HepG2 (cell line): ENCODE measurements around the gene ARX.

ENCODE experiments used
- CBX5 ChIP-seq: sonication (generic); formaldehyde crosslinking; IDR thresholded peaks from 2 replicates; pipeline ENCODE4 v1.4.0; 2020; ENCODE audit warnings: missing genetic modification reagents, borderline replicate concordance
- CTCF ChIP-seq: sonication (generic); formaldehyde crosslinking; IDR thresholded peaks from 2 replicates; pipeline ENCODE4 v1.5.0; 2020; ENCODE audit warnings: mild to moderate bottlenecking, missing genetic modification reagents, moderate library complexity
- FOXO4 ChIP-seq: sonication (generic); formaldehyde crosslinking; conservative IDR thresholded peaks from 2 replicates; pipeline ENCODE4 v1.8.1; 2023; ENCODE audit warnings: missing genetic modification reagents
- GABPA ChIP-seq, 2 experiments: IDR thresholded peaks; 2 replicates each; pipeline ENCODE4 v1.6.1; 2011 to 2016; ENCODE audit warnings: low read depth in 2 of 2, low read length in 1 of 2, missing biosample characterization in 1 of 2, missing genetic modification characterization in 1 of 2
- NR1H2 ChIP-seq: sonication (generic); formaldehyde crosslinking; IDR thresholded peaks from 2 replicates; pipeline ENCODE4 v1.8.1; 2022; ENCODE audit warnings: low read depth, missing genetic modification reagents, borderline replicate concordance
- RFX5 ChIP-seq: IDR thresholded peaks from 2 replicates; pipeline ENCODE4 v1.6.1; 2011; ENCODE audit warnings: low read depth, low read length, improper control_type of control experiment
- SRSF4 ChIP-seq: fragments of 200-400 bp; formaldehyde crosslinking; IDR thresholded peaks from one replicate; pipeline ENCODE4 v1.6.1; 2018; ENCODE audit warnings: mild to moderate bottlenecking, low read depth, low read length, moderate library complexity; ENCODE audit not compliant: poor library complexity, severe bottlenecking
- YY1 ChIP-seq: IDR thresholded peaks from 2 replicates; pipeline ENCODE4 v1.6.1; 2011; ENCODE audit warnings: low read length, low read depth, moderate library complexity, mild to moderate bottlenecking; ENCODE audit not compliant: insufficient read depth, insufficient replicate concordance
- ZC3H4 ChIP-seq: sonication (generic); formaldehyde crosslinking; IDR thresholded peaks from 2 replicates; pipeline ENCODE4 v1.4.0; 2020; ENCODE audit warnings: missing genetic modification reagents, borderline replicate concordance
- ZNF205 ChIP-seq: IDR thresholded peaks from 2 replicates; pipeline ENCODE4 v1.6.1; 2018; ENCODE audit warnings: missing biosample characterization, missing genetic modification reagents
- TF ChIP-seq, protein P1 (sequence below): sonication (generic); formaldehyde crosslinking; IDR thresholded peaks from 2 replicates; pipeline ENCODE4 v1.8.1; 2023; ENCODE audit warnings: mild to moderate bottlenecking, moderate library complexity, missing genetic modification reagents

- TF ChIP-seq CTCF = no peak
- TF ChIP-seq SRSF4 = no peak
- TF ChIP-seq ZC3H4 (CRISPR knock-in tag) = no peak
- TF ChIP-seq FOXO4 (CRISPR knock-in tag) = no peak
- no peak for TF ChIP-seq CBX5 (CRISPR knock-in tag)
- no peak for TF ChIP-seq RFX5
- no peak for TF ChIP-seq GABPA (IDR thresholded peaks at IDR 0.05; ENCODE audit: low read depth, low read length)
- TF ChIP-seq GABPA (CRISPR knock-in tag; IDR thresholded peaks at IDR 0.05; ENCODE audit: low read depth) = no peak
- TF ChIP-seq ZNF205 (CRISPR knock-in tag) = no peak
- no peak for TF ChIP-seq YY1
- TF ChIP-seq, protein P1, sequence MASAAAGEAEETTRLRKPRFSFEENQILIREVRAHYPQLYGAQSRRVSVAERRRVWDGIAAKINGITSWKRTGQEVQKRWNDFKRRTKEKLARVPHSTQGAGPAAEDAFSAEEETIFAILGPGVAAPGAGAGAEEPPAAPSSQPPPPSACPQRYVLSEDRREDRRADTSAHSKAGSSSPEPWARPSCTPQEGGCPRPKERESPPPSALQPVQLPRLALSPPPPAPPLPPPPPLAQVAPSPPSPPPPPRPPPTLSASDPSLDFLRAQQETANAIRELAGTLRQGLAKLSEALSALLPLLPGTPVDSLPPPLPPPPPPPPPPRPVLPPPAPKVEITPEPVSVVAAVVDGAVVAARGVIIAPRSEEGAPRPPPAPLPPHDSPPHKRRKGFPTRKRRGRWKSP (CRISPR knock-in tag) = no peak
- TF ChIP-seq NR1H2 (CRISPR knock-in tag) = no peak
Measured at GRCh38 chrX:24963823-24964222, 51.9 kb downstream of the ARX start.
